Measurements from ENCODE around the gene TFF2.

The TFF2 gene

DNA sequence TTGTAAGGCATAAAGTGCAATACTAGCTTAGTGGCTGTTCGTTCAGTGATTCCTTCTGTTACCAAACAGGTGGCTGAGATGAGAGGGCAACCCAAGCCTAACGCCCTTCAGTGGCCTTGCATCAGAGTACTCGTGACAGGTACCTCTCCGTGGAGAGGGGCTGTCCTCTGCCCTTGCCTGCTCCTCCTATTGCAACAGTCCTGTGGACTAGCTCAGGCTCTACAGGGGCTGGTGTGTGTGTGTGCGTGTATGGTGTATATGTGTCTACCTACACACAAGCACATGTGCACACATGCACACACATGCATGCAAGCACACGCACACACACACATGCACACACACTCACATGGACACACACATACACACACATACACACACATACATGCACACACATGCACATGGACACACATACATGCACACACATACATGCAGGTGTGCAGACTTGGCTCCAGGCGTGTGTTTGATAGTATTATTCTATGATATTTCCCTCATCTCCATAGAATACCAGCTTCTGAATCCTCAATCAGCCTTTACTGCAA, 50.7 kb downstream of the TFF2 start:
- TF ChIP-seq ZBTB7A (IDR thresholded peaks at IDR 0.05; ENCODE audit: low read depth): no peak
- TF ChIP-seq CEBPB (IDR thresholded peaks at IDR 0.05): no peak
- no peak for TF ChIP-seq CREB1 (IDR thresholded peaks at IDR 0.05; ENCODE audit: low read depth)
- no peak for TF ChIP-seq TCF12 (IDR thresholded peaks at IDR 0.05; ENCODE audit: low read depth)
- TF ChIP-seq FOXM1 (IDR thresholded peaks at IDR 0.05; ENCODE audit: borderline replicate concordance, low read depth): no peak
- TF ChIP-seq TEAD4 (IDR thresholded peaks at IDR 0.05): no peak
- no peak for TF ChIP-seq EP300 (IDR thresholded peaks at IDR 0.05; ENCODE audit: borderline replicate concordance)
- TF ChIP-seq YY1 (IDR thresholded peaks at IDR 0.05; ENCODE audit: low read depth): no peak
- no peak for TF ChIP-seq MAX (IDR thresholded peaks at IDR 0.05)
- no peak for TF ChIP-seq RAD21 (IDR thresholded peaks at IDR 0.05; ENCODE audit: low read depth)
- TF ChIP-seq NFIC (IDR thresholded peaks at IDR 0.05): no peak
- no peak for TF ChIP-seq USF1 (IDR thresholded peaks at IDR 0.05)
- TF ChIP-seq TAF1 (IDR thresholded peaks at IDR 0.05; ENCODE audit: low read depth): no peak

- TF ChIP-seq EP300 (IDR thresholded peaks at IDR 0.05; ENCODE audit: borderline replicate concordance): no peak
- TF ChIP-seq TAF1 (IDR thresholded peaks at IDR 0.05; ENCODE audit: low read depth): no peak
- no peak for TF ChIP-seq NFIC (IDR thresholded peaks at IDR 0.05)
- no peak for TF ChIP-seq YY1 (IDR thresholded peaks at IDR 0.05; ENCODE audit: low read depth)
- TF ChIP-seq, protein P1, sequence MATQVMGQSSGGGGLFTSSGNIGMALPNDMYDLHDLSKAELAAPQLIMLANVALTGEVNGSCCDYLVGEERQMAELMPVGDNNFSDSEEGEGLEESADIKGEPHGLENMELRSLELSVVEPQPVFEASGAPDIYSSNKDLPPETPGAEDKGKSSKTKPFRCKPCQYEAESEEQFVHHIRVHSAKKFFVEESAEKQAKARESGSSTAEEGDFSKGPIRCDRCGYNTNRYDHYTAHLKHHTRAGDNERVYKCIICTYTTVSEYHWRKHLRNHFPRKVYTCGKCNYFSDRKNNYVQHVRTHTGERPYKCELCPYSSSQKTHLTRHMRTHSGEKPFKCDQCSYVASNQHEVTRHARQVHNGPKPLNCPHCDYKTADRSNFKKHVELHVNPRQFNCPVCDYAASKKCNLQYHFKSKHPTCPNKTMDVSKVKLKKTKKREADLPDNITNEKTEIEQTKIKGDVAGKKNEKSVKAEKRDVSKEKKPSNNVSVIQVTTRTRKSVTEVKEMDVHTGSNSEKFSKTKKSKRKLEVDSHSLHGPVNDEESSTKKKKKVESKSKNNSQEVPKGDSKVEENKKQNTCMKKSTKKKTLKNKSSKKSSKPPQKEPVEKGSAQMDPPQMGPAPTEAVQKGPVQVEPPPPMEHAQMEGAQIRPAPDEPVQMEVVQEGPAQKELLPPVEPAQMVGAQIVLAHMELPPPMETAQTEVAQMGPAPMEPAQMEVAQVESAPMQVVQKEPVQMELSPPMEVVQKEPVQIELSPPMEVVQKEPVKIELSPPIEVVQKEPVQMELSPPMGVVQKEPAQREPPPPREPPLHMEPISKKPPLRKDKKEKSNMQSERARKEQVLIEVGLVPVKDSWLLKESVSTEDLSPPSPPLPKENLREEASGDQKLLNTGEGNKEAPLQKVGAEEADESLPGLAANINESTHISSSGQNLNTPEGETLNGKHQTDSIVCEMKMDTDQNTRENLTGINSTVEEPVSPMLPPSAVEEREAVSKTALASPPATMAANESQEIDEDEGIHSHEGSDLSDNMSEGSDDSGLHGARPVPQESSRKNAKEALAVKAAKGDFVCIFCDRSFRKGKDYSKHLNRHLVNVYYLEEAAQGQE (IDR thresholded peaks at IDR 0.05; ENCODE audit: low read depth): no peak
- no peak for TF ChIP-seq RAD21 (IDR thresholded peaks at IDR 0.05; ENCODE audit: low read depth)
- no peak for TF ChIP-seq MAX (IDR thresholded peaks at IDR 0.05)
- no peak for TF ChIP-seq FOXM1 (IDR thresholded peaks at IDR 0.05; ENCODE audit: borderline replicate concordance, low read depth)
- TF ChIP-seq EGR1 (IDR thresholded peaks at IDR 0.05): no peak
- no peak for TF ChIP-seq CREB1 (IDR thresholded peaks at IDR 0.05; ENCODE audit: low read depth)
- no peak for TF ChIP-seq CEBPB (IDR thresholded peaks at IDR 0.05)
- TF ChIP-seq TEAD4 (IDR thresholded peaks at IDR 0.05): no peak
- no peak for TF ChIP-seq ZBTB7A (IDR thresholded peaks at IDR 0.05; ENCODE audit: low read depth)
- TF ChIP-seq TCF12 (IDR thresholded peaks at IDR 0.05; ENCODE audit: low read depth): no peak
- no peak for TF ChIP-seq USF1 (IDR thresholded peaks at IDR 0.05)
Observed at GRCh38 chr21:42299324-42300044, 51.3 kb downstream of the TFF2 start.

GRCh38 chr21:42298657-42299056, 52.1 kb downstream of the TFF2 start:
- TF ChIP-seq YY1 (IDR thresholded peaks at IDR 0.05; ENCODE audit: low read depth): no peak
- TF ChIP-seq, protein P1 (IDR thresholded peaks at IDR 0.05; ENCODE audit: low read depth): no peak
- no peak for TF ChIP-seq TEAD4 (IDR thresholded peaks at IDR 0.05)

GRCh38 chr21:42298237-42298636, 52.6 kb downstream of the TFF2 start:
- TF ChIP-seq NFIC (IDR thresholded peaks at IDR 0.05): no peak
- no peak for TF ChIP-seq ZBTB7A (IDR thresholded peaks at IDR 0.05; ENCODE audit: low read depth)
- no peak for TF ChIP-seq TCF12 (IDR thresholded peaks at IDR 0.05; ENCODE audit: low read depth)
- TF ChIP-seq TAF1 (IDR thresholded peaks at IDR 0.05; ENCODE audit: low read depth): no peak
- no peak for TF ChIP-seq RAD21 (IDR thresholded peaks at IDR 0.05; ENCODE audit: low read depth)
- no peak for TF ChIP-seq FOXM1 (IDR thresholded peaks at IDR 0.05; ENCODE audit: borderline replicate concordance, low read depth)
- TF ChIP-seq MAX (IDR thresholded peaks at IDR 0.05): no peak
- no peak for TF ChIP-seq TEAD4 (IDR thresholded peaks at IDR 0.05)
- TF ChIP-seq EP300 (IDR thresholded peaks at IDR 0.05; ENCODE audit: borderline replicate concordance): no peak
- no peak for TF ChIP-seq EGR1 (IDR thresholded peaks at IDR 0.05)
- no peak for TF ChIP-seq CREB1 (IDR thresholded peaks at IDR 0.05; ENCODE audit: low read depth)
- TF ChIP-seq, protein P1 (IDR thresholded peaks at IDR 0.05; ENCODE audit: low read depth): no peak
- no peak for TF ChIP-seq CEBPB (IDR thresholded peaks at IDR 0.05)
- TF ChIP-seq YY1 (IDR thresholded peaks at IDR 0.05; ENCODE audit: low read depth): no peak
- no peak for TF ChIP-seq USF1 (IDR thresholded peaks at IDR 0.05)

Measured in Ishikawa (cell line).